CD4-positive, alpha-beta T cell treated with Interleukin-1 beta for 1 hour (primary cell): ENCODE results near the gene RIN2.
A peak's percentile ranks its signal among the peaks of the same experiment; 100 is the strongest.

Experiments used
- DNase-seq, 2 donors: peaks; one replicate each; pipeline ENCODE4 v3.0.0-alpha.2; 2020 to 2022

The RIN2 gene, protein sequence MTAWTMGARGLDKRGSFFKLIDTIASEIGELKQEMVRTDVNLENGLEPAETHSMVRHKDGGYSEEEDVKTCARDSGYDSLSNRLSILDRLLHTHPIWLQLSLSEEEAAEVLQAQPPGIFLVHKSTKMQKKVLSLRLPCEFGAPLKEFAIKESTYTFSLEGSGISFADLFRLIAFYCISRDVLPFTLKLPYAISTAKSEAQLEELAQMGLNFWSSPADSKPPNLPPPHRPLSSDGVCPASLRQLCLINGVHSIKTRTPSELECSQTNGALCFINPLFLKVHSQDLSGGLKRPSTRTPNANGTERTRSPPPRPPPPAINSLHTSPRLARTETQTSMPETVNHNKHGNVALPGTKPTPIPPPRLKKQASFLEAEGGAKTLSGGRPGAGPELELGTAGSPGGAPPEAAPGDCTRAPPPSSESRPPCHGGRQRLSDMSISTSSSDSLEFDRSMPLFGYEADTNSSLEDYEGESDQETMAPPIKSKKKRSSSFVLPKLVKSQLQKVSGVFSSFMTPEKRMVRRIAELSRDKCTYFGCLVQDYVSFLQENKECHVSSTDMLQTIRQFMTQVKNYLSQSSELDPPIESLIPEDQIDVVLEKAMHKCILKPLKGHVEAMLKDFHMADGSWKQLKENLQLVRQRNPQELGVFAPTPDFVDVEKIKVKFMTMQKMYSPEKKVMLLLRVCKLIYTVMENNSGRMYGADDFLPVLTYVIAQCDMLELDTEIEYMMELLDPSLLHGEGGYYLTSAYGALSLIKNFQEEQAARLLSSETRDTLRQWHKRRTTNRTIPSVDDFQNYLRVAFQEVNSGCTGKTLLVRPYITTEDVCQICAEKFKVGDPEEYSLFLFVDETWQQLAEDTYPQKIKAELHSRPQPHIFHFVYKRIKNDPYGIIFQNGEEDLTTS

DNA sequence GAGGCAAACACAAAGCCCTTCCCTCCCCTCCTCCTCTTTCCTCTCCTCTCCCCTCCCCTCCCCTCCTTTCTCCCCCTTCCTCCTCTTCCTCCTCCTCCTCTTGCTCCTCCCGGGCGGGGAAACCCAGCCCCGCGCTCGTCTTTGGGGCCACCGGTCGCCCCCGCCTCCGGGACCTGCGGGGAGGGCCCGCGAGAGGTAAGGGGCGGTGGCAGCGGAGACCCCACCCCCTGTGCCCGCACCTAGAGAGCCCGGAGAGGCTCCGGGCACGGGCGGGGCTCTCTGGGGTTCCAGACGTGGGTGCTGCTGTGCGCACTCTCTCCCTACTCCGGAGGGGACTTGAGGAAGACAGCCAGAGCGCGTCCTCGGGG is at the start of gene RIN2:
Gene RIN2, plus strand, starts transcription at position 126 of the 368 bp plus-strand sequence. CDS start 131,344 bp downstream, outside the sequence.
- DNase-seq = no peak

DNA sequence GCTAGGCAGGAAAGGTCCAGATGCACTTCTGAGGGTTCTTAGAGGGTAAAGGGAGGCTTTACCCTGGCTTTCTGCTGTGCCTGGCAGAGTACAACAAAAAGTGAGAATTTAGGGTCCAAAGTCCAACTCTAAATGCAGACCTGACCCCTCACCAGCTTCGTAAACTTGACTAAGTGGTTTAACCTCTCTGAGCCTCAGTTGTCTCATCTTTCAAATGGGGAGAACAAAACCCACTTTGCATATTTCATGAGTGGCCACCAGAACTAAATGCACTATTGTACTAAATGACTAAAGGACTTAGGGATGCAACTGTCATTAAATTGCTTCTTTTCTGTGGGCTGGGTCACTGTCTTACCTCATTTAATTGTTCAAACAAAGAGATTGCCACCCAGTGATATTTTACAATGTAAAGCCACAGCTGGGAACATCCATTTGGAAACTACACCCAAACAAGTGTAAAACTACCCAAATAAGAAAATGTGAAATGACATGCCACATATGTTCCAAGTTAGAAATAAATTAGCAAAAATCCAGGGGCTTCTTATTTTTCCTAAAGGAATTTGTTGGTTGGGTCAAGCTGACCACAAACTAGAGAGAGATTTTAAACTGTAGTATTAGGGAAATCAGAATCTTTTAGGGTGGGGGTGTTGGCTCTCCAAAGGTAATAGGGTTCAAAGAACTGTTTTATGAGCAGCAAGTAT is 48.3 kb upstream of the RIN2 start:
- DNase-seq = no peak

DNA sequence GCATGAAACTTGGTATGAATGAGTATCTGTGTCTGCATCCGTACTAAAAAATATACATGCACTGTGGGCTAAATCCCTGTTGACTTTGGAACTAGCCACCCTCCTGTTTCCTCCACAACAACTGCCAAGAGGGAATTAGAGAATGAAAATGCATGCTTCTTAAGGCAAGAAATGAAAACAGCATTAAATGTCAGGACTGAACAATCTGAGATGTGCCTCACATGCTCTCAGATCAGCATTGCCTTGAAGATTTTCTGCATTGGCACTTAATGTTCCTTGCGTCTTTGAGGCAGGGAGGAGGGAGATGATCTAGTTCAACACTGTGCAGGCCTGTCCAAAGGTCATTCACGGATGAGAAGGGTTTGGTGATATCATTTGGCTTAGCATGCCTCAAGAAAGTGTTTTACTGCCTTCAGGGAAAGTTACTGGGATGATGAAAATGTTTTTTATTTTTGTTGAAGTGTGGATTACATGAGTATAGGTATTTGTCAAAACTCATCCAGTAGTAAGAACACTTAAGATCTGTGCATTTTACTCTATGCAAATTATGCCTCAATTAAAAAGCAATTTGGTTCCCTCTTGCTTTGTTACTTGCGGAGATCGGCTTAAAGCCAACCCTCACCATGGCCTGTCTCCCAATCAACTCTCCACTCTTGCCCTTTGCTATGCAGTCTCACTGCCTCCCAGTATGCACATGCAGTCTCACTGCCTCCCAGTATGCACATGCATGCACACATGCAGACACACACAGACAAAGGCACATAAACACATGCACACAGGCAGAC is 47.5 kb upstream of the RIN2 start:
- no peak for DNase-seq

DNA sequence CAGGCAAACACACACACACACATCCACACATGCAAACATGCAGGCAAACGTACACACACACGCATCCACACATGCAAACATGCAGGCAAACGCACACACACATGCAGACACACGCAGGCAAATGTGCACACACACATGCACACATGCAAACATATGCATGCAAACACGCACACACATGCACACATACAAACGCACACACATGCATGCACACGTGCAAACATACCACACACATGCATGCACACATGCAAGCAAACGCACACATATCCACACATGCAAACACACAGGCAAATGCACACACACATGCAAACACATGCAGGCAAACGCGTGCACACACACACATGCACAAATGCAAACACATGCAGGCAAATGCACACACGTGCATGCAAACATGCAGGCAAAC is 46.9 kb upstream of the RIN2 start:
- DNase-seq = no peak

DNA sequence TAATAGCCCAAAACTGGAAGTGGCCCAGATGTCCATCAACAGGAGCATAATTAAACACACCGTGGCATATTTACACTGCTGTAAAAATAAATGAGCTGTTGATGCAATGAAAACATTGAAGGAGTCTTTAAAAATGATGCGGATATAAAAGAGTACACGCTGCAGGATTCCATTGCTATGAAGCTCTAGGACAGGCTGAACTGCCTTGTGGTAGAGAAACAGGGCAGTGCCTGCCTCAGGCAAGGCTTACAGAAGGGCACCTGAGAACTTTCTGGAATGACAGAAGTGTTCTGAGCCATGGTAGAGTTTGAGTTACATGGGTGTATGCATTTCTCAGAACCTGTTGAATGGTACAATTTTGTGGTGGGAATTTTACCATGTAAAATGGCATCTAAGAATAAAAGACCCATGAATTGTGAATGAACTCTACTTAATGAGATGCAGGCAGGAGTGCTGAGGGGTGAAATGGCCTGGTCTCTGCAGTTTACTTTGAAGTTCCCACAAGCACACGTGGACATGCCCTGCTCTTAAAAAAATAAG is 45.3 kb upstream of the RIN2 start:
- no peak for DNase-seq

DNA sequence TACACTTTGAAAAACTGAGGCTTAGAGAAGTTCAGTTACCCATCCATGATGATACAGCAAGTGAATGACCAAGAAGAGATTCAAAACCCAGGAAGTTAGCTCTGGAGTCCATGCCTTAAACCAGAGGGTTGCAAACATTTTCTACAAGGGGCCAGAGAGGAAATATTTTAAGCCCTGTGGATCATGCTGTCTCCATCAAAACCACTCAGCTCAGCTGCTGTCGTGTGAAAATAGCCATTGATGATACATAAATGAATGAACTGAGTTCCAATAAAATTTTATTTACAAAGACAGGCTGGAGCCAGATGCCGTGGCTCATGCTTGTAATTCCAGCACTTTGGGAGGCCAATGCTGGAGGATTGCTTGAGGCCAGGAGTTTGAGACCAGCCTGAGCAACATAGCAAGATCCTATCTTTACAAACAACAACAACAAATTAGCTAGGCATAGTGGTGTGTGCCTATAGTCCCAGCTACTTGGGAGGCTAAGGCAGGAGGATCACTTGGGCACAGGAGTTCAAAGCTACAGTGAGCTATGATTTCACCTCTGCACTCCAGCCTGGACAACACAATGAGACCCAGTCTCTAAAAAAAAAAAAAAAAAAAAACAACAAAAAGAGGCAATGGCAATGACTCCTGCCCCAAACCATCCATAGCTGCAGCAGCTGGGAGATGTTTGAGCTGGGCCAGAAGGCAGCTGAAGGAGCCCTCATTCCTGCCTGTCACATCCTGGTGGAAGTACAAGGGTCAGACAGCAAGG is 44.1 kb upstream of the RIN2 start:
- DNase-seq = no peak

DNA sequence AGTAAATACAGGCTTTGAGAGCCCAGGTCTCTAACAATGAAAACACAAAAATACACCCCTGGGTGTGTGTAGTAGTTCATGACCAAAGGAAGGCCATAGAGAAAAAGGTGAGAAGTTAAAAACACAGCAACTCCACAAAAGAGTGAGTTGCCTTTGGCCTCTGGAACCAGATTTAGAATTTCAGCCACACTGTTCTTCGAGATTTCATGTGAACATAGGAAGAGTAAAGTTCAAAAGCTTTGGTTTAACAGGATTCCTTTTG is 43.5 kb upstream of the RIN2 start:
- no peak for DNase-seq

DNA sequence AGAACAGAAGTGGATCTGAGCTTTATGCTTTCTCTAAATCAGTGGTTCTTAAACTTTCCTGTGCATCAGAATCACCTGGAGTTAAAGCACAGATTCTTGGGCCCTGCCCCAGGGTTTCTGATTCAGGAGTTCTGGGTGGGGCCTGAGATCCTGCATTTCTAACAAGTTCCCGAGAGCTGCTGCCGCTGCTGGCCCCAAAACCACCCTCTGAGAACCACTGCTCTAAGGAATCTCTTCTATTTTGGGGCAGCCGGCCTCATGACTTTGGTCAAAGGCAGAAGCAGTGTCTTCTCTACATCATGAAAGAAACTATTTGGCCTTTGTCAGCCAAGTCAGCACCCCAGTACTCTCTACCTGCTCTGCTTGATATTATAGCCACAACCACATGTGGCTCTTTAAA is 42.1 kb upstream of the RIN2 start:
- DNase-seq = no peak

DNA sequence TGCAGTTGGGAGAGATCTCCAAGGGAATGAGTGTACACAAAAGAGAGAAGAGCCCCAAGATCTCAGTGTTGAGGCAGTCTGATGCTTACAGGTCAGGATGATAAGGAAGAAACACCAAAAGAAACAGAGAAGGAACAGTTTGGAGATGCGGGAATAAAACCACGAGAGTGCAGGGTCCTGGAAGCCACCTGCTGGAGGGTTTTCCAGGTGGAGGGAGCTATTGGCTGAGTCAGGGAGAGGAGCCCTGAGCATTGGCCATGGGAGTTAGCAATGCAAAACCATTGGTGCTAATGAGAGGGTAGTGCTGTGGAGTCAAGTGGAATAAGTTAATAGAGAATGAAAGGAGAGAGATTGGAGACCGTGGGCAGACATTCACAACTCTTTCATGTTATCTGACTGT is 39.2 kb upstream of the RIN2 start:
- DNase-seq = no peak

DNA sequence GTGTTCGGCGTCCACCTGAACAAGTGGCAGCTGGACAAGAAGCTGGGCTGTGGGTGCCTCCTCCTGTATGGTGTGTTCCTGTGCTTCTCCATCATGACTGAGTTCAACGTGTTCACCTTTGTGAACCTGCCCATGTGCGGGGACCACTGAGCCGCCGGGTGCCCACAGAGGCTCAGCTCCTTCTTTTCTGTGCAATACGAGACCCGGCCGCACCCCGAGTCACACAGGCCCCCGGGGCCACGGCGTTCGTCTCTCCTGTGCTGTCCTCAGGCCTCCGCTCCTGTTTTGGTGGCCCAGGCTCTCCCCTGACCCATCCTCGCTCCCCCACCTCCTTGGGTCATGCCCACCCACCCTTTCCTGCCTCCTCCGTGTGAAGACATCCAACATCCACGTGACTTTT is 37.1 kb upstream of the RIN2 start:
- no peak for DNase-seq

DNA sequence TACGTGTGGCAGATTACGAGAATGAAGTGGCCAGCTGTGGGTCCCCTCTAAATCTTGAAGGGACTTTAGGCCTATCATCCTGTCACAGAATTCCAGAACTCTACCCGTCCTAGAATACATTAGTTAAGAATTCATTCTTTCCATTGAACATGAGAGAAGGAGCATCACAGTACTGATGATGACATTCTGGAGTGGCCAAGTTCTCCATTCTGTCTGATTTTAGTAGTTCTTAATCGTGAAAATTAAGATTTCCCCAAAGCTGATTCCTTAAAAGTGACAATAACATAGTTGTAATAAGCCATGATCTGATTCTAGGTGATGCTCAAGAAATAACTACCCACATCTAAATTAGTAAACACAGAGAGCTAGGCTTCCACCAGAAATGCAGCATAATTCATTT is 35.0 kb upstream of the RIN2 start:
- no peak for DNase-seq

DNA sequence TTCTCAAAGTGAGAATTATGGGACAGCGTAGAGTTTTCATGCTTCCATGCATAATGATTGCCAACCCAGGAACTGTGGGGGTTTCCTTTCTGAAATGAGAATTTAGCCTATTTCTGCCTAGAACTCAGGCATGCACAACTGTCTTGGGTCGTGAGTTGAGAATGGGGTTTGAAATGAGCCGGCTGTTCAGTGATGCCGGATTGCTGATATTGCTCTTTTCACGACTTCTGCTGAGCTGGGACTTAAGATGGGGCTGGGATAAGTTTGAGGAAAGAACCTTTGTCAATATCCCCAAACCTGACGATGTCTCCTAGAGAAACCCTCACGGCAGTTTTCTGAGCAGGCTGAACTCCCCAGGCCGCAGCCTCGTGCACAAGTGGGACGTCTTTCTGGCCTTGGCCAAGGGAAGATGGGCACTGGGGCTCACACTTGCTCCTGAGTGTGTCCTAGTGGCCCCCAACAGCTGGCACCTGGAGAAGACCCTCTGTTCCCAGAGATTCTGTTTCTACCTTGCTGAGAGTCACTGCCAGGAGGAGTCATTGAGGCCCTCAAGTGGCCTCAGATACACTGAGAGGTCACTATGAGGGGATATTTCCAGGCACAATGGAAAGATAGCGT is 34.1 kb upstream of the RIN2 start:
- no peak for DNase-seq

DNA sequence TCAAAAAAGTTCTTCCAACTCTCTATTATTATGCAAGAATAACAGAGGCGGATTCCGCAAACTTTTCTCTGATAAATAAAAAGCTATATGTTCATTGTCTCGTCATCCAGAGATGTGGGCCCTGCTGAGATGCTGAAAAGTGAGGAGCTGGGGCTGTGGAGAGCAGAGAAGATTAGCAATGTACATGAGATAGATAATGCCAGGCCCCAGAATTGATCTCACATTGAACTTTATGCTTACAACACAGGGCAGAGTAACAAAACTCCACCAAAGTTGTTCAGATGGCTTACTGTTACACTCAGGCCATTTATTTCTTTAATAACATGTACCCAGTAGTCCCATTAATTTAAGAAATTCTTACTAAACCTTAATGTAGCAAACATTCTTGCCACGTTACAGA is 32.7 kb upstream of the RIN2 start:
- no peak for DNase-seq

DNA sequence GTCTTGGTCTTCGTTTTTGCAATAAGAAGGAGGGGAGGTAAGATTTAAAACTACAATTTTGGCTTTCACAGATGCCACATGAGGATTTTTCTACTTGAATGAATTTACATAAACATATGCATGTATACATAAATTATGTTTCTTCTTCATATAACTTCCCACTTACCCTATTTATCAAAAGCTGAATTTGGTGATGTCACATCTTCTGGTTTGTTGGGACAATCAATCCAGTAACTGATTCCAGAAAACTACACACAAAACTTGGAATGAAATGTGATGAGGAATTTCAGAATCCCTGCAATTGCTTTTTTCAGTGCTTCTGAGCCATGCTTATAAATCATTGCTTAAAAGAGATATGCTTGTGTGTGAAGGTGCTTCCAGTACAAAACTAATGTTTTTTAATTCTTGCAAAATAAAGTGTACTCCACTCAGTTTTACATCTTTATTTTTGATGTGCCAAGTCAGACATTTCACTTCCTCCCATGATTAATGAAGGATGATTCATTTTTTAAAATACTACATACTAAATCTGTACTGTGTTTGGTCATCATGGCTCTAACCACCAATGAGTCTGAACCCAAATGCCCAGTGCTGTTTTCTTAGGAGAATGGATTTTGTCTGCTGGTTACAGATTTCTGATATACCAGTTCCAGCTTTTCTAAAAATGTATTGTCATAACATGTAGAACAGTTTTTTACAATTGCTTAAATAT is 32.1 kb upstream of the RIN2 start:
- no peak for DNase-seq

DNA sequence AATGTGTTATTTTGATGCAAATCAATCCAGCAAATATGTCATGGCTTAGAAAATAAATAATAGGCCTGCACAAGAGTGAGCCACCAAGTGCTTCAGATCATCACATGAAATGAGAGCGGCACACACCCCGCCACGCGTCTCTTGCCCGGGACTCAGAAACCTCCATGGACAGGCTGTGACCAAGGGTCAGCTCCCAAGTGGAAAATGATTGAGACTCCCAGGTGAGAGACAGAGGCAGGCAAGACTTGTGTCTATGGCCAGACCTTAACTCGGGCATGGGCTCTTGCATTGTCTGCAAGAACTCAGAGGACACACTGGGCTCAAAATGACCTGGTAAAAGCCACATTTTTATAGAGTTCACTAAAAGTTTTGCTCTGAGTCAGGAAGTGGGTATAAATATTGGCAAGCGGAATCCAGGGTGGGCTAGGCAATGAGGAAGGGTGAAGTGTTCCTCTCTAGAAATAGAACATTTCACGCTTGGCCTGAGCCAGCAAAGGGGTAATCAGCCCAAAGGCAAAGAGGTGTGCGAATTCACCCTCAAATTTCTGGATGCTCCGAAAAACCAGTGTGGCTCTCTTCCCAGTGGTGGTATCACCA is 30.7 kb upstream of the RIN2 start:
- no peak for DNase-seq

DNA sequence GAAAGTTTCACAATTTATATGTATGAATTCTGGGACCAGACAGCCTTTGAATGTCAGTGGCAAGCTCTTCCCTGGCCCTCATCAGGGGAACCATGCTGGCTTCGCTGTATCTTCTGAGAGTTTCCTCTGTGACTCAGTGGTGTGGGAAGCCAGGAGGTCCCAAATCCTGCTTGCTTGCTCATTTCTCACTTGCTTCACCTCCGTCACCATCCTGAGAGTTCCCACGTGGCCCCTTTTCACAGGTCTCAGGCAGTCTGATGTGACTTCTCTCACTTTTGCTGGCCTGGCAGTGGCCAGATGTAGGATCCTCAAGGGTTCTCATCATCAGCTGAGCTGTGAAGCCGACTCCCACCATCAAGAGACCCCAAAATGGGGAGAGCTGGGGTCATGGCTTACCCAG is 28.4 kb upstream of the RIN2 start:
- no peak for DNase-seq

DNA sequence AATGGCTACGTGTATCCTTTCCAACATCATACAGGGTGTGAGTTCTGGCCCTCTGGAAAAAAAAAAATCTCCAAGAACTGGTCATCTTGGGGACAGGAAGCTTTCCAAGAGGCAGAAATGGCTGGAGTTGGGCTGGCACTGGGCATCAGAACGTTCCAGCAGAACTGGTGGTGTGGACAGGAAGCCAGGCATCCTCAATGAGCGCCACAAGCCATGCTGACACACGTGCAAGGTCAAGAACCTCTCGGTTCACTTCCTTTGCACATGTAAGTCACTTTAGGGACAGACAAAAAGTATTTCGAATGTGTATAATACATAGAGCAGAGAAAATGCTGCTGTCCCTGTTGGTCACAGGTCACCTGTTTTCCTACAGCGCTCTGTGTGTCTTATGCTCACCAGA is 27.4 kb upstream of the RIN2 start:
- no peak for DNase-seq

DNA sequence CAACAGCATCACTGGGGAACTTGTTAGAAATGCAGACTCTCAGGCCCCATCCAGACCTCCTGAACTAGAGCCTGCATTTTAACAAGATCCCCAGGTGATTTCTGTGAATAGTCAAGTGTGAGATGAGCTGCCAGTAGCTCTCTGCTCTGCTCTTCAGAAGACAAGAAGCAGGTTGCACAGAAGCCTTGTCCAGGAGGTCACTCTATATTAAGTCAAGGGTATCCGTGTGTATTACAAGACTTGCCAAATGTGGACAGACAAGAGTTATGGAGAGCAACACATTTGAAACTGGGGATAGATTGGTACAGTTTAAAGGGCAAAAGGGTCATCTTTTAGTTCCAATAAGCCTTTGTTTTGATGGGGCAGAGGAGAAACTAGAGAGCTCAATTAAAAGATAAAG is 23.2 kb upstream of the RIN2 start:
- DNase-seq = no peak

DNA sequence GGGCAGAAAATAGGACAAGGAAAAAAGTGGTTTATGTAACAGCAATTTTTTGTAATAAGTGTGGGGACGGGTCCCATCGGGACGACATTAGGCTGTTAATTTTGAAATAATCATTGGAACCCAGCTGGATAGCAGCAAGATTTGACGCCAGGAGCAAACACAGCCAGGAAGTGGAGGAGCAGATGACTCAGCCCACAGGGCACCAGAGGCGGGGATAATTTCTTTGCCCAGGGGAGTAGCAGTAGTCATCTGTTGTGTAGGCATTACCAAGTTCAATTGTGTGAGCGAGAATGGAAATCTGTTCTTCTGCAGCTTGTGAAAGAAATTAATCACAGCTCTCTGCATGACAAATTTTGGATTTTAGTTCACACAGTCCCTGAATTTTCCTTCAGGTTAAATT is 22.6 kb upstream of the RIN2 start:
- DNase-seq = peak in 1 of 2 donors; percentile 65

DNA sequence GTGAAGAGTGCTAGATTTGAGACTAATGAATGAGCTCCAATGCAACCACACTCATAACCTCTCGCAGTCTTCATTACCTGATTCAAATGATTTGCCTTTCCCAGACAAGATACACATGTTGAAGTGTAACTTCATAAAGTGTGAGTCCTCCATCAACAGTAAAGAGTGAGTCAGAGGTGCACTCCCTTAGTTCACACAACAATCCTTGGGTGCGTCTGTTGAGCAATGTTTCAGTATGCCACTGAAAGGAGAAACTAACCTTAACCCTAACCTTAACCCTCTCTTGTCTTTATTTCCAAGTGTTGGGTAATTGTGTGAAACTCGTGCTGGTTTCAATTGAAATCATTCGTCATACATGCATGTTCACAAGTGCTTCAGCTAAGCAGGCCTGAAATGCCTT is 21.0 kb upstream of the RIN2 start:
- peak in 1 of 2 donors; percentile 53 for DNase-seq
